Measurements from ENCODE around the gene PHACTR3. TPM values are rescaled to one million over a fixed set of nuclear protein-coding genes. Genes with fewer than 3 reads are reported as not detected.

PHACTR3 gene
- total RNA-seq, 1 experiment from 2014 or later: not detected

DNA sequence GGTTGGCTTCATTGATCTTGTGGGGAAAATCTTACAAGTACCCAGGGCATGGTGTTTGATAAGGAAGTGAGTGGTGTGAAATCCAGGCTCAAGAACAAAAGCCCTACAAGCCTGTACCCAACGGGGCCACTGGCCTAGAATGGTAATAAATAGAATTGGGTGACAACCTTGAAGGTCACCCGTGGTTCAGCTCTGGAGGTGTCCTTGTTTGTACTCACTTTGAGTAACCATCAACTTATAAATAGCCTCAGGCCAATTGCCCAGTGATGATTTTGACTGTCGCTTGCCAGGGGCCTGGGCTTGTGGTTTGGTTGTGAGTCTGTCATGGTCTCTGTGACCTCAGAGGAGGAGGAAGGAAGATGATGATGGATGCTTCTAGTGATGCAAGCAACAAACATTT is 87.8 kb downstream of the PHACTR3 start:
- Histone ChIP-seq H3K56ac (ENCODE audit: insufficient read length, low read depth, low read length) (no peak overlapping the region), H4K91ac (ENCODE audit: insufficient read length, low read depth, low read length) (no peak overlapping the region), H3K4me1 (ENCODE audit: insufficient read depth, low read length) (no peaks in the 10 kb centered on the region), H2BK15ac (ENCODE audit: low read depth, low read length) (no peak overlapping the region), H4K5ac (ENCODE audit: insufficient read length, low read depth, low read length) (no peak overlapping the region), H3K27me3 (ENCODE audit: insufficient read depth, low read length) (no peaks in the 10 kb centered on the region; the same call in 1 of the 2 replicates), H3K79me1 (ENCODE audit: insufficient read depth, low read depth, low read length, poor library complexity, severe bottlenecking) (no peaks in the 10 kb centered on the region), H3K9me3 (ENCODE audit: control insufficient read depth, low read depth, low read length) (peaks cover 46% of the 10 kb centered on the region), H2BK120ac (ENCODE audit: low read depth, low read length, poor library complexity, severe bottlenecking) (no peak overlapping the region), H3K18ac (ENCODE audit: insufficient read length, low read depth, low read length) (no peak overlapping the region), H3T11ph (ENCODE audit: low read length) (no peak overlapping the region), H3K4ac (ENCODE audit: low read depth, low read length) (no peak overlapping the region), H4K8ac (replicated peaks; ENCODE audit: insufficient read length, low read depth, low read length) (no peak overlapping the region), H4K20me1 (ENCODE audit: control insufficient read depth, insufficient read depth, insufficient read length) (no peaks in the 10 kb centered on the region), H3K4me2 (ENCODE audit: insufficient read depth, insufficient read length, low read length) (no peak overlapping the region), H3K14ac (ENCODE audit: insufficient read depth, low read length) (no peak overlapping the region), H3K79me2 (ENCODE audit: insufficient read depth, low read length) (no peaks in the 10 kb centered on the region), H3K23ac (ENCODE audit: insufficient read length, low read depth, low read length) (no peak overlapping the region), H2BK12ac (ENCODE audit: insufficient read length, low read depth, low read length) (no peak overlapping the region), H2AK5ac (ENCODE audit: insufficient read length, low read length) (no peak overlapping the region), H2BK20ac (ENCODE audit: low read depth, low read length, poor library complexity, severe bottlenecking) (no peak overlapping the region), H3K27ac (ENCODE audit: insufficient read length, low read depth, low read length) (no peak overlapping the region), H3K9ac (ENCODE audit: extremely low read depth, insufficient read length, low read length) (no peak overlapping the region), H3K23me2 (ENCODE audit: insufficient read length, low read depth, low read length, poor library complexity, severe bottlenecking) (no peaks in the 10 kb centered on the region), H2BK5ac (ENCODE audit: insufficient read length, low read length) (no peak overlapping the region), H2AFZ (ENCODE audit: low read length) (no peak overlapping the region)
- peaks cover 36% of the 10 kb centered on the region for H3K27me3 Mint-ChIP-seq (ENCODE audit: low read depth)
- peaks cover 0 to 14% (median 0%) of the 10 kb centered on the region in 3 experiments; a peak in 2 of 7 replicates for H3K36me3 Mint-ChIP-seq (ENCODE audit: insufficient read depth in 1 of 3, low read depth in 3 of 3)
- no peak for TF ChIP-seq CTCF (conservative IDR thresholded peaks at IDR 0.05)
- no peak overlapping the region for H3K27ac Mint-ChIP-seq
- DNase-seq: no peak
- H3K9me3 Mint-ChIP-seq: peaks cover 2 to 93% of the 10 kb centered on the region in 2 experiments; a peak in 2 of 5 replicates
- H3K4me1 Mint-ChIP-seq: no peaks in the 10 kb centered on the region
- WGBS (ENCODE audit: extremely low coverage, insufficient read length, low lambda C conversion rate): no CpG with 5 or more reads among the region's 3 CpGs
- H3K4me3 Mint-ChIP-seq: no peak overlapping the region

Data from H9 (cell line).